Measurements from ENCODE around the gene ZNF169.
"Not testable (repeated sequence)": the region's sequence is repeated elsewhere in the genome, so short reads cannot be mapped to it uniquely, and the experiment has no call there.

DNA sequence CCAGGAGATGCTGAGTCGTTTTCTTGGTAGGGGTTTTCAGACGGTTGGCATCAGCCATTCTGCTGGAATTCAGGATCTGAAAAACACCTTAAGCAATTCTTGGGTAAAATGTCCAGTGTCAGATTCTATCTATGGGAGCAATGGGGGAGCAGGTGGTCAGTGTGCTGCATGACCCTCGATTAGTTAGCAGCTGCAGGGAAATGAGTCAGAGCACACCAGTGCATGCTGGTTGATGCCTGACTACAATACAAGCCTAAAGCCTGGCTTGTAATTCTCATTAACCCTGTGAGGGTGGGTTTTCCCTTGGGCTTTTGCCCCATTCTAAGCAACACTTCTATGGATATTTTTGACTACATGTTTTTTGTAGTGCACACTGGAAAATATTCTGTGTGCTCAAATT lies 89.7 kb downstream of the ZNF169 start:
- not testable (repeated sequence) for TF ChIP-seq CTCF, POLR2A (IDR thresholded peaks at IDR 0.05)

All from right lobe of liver (tissue), 4 donors.